Tibial nerve (tissue), 3 donors: ENCODE data around the gene RELN.

Experiments
- CTCF ChIP-seq, 5 experiments: fragments of 200-600 bp in 3 of 5; fragments of 450-650 bp in 2 of 5; sonication (generic) in 3 of 5; IDR thresholded peaks; one replicate each; pipeline ENCODE4 v1.5.1; 2016 to 2019; ENCODE audit warnings: antibody characterized with exemption in 5 of 5, mild to moderate bottlenecking in 3 of 5, moderate library complexity in 2 of 5
- POLR2A ChIP-seq, 2 donors: fragments of 450-650 bp; IDR thresholded peaks; one replicate each; pipeline ENCODE4 v1.6.1; 2017; ENCODE audit warnings: antibody characterized with exemption in 2 of 2, mild to moderate bottlenecking in 2 of 2, moderate library complexity in 2 of 2

- TF ChIP-seq CTCF (IDR thresholded peaks at IDR 0.05) (no peak), POLR2A (IDR thresholded peaks at IDR 0.05) (no peak)
Measured at GRCh38 chr7:103649052-103649451, 340.4 kb downstream of the RELN start.
